Osteoblast (primary cell): ENCODE results near the gene AKAP11. TPM values are rescaled to one million over a fixed set of nuclear protein-coding genes. Genes with fewer than 3 reads are reported as not detected.

Experiments
- DNase-seq: peaks from one replicate; pipeline ENCODE4 v3.0.0; 2011; ENCODE audit warnings: low spot score, mixed read lengths; ENCODE audit not compliant: insufficient read length; ENCODE audit errors: missing footprints
- H2AFZ ChIP-seq: 2 replicates; pipeline ENCODE4 v1.6.0; 2011; ENCODE audit warnings: mild to moderate bottlenecking, low read length
- H3K27ac ChIP-seq: 2 replicates; pipeline ENCODE4 v1.5.1; 2011; ENCODE audit warnings: mild to moderate bottlenecking, low read depth, low read length, moderate library complexity
- H3K27me3 ChIP-seq: 2 replicates; pipeline ENCODE4 v1.6.0; 2012; ENCODE audit warnings: mild to moderate bottlenecking, control low read depth, inconsistent platforms, low read length, moderate library complexity; ENCODE audit not compliant: insufficient read depth
- H3K36me3 ChIP-seq: 2 replicates; pipeline ENCODE4 v1.5.1; 2011; ENCODE audit warnings: mild to moderate bottlenecking, low read length, control low read depth, moderate library complexity; ENCODE audit not compliant: insufficient read depth
- H3K4me1 ChIP-seq: 2 replicates; pipeline ENCODE4 v1.5.1; 2011; ENCODE audit warnings: mild to moderate bottlenecking, low read length, control low read depth, moderate library complexity; ENCODE audit not compliant: insufficient read depth
- H3K4me2 ChIP-seq: 2 replicates; pipeline ENCODE4 v1.6.0; 2011; ENCODE audit warnings: mild to moderate bottlenecking, low read length; ENCODE audit not compliant: insufficient read depth
- H3K4me3 ChIP-seq: fragments of 200-600 bp; sonication (generic); 3 replicates; pipeline ENCODE4 v1.5.1; 2012; ENCODE audit warnings: mild to moderate bottlenecking, low read length, inconsistent platforms; ENCODE audit not compliant: insufficient read depth
- H3K79me2 ChIP-seq: 2 replicates; pipeline ENCODE4 v1.6.0; 2012; ENCODE audit warnings: mild to moderate bottlenecking, low read length, control low read depth, inconsistent platforms; ENCODE audit not compliant: insufficient read depth
- H3K9me3 ChIP-seq: 2 replicates; pipeline ENCODE4 v1.5.1; 2011; ENCODE audit warnings: low read depth, low read length, control low read depth
- H4K20me1 ChIP-seq: 2 replicates; pipeline ENCODE4 v1.6.0; 2012; ENCODE audit warnings: mild to moderate bottlenecking, low read length, control low read depth; ENCODE audit not compliant: insufficient read depth
- total RNA-seq: library from RNA; depleted of rRNA; stranded (reverse); fragments of >200 nt; gene quantifications from 2 replicates; pipeline ENCODE4 v1.2.3, GENCODE V29; 2012
- TF ChIP-seq, protein P1 (sequence below): IDR thresholded peaks from 2 replicates; pipeline ENCODE4 v1.5.1; 2011; ENCODE audit warnings: mild to moderate bottlenecking, low read depth, low read length, moderate library complexity; ENCODE audit errors: extremely low read depth

Gene AKAP11
- total RNA-seq, 1 donor, result 29.3 TPM

- Histone ChIP-seq H3K9me3 (no peaks in the 10 kb centered on the region), H3K36me3 (peaks cover 13% of the 10 kb centered on the region), H2AFZ (no peak overlapping the region), H3K4me3 (no peak overlapping the region), H3K79me2 (no peaks in the 10 kb centered on the region), H3K4me1 (no peaks in the 10 kb centered on the region), H3K27me3 (no peaks in the 10 kb centered on the region), H4K20me1 (peaks cover 5% of the 10 kb centered on the region), H3K4me2 (no peak overlapping the region), H3K27ac (no peak overlapping the region)
- no peak for DNase-seq
- TF ChIP-seq, protein P1, sequence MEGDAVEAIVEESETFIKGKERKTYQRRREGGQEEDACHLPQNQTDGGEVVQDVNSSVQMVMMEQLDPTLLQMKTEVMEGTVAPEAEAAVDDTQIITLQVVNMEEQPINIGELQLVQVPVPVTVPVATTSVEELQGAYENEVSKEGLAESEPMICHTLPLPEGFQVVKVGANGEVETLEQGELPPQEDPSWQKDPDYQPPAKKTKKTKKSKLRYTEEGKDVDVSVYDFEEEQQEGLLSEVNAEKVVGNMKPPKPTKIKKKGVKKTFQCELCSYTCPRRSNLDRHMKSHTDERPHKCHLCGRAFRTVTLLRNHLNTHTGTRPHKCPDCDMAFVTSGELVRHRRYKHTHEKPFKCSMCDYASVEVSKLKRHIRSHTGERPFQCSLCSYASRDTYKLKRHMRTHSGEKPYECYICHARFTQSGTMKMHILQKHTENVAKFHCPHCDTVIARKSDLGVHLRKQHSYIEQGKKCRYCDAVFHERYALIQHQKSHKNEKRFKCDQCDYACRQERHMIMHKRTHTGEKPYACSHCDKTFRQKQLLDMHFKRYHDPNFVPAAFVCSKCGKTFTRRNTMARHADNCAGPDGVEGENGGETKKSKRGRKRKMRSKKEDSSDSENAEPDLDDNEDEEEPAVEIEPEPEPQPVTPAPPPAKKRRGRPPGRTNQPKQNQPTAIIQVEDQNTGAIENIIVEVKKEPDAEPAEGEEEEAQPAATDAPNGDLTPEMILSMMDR, result no peak
These were observed 48.4 kb downstream of the AKAP11 start for GRCh38 chr13:42320375-42320787.

GRCh38 chr13:42322806-42323205 lies 50.9 kb downstream of the AKAP11 start:
- TF ChIP-seq, protein P1, result no peak
- no peak overlapping the region for H3K4me3 ChIP-seq
- no peaks in the 10 kb centered on the region for H3K9me3 ChIP-seq
- H2AFZ ChIP-seq, result no peak overlapping the region
- peaks cover 1% of the 10 kb centered on the region for H4K20me1 ChIP-seq
- H3K4me2 ChIP-seq, result no peak overlapping the region
- no peaks in the 10 kb centered on the region for H3K79me2 ChIP-seq
- peaks cover 6% of the 10 kb centered on the region for H3K36me3 ChIP-seq
- no peaks in the 10 kb centered on the region for H3K4me1 ChIP-seq
- H3K27ac ChIP-seq, result no peak overlapping the region
- H3K27me3 ChIP-seq, result no peaks in the 10 kb centered on the region
- DNase-seq, result no peak

DNA sequence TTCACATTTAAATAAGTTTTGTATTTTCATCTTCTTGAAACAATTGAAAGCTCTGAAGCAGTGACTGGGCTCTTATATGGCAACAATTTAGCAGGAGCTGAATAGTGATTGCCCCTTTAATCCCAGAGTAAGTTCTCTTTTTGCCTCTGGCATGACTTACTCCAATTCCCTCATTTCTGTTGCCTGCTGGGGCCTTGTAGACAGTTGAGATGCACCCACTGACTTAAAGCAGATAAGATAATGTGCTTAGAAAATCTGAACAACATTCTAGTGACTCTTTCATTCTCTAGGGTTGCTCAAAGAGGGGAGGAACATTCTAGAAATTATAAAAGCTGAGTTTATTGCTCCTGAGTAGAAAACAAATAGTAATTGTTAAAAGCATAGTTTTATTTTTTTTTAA lies 52.8 kb downstream of the AKAP11 start:
- H3K27me3 ChIP-seq, result no peaks in the 10 kb centered on the region
- H3K4me1 ChIP-seq, result no peaks in the 10 kb centered on the region
- no peak overlapping the region for H2AFZ ChIP-seq
- no peak for DNase-seq
- H3K4me2 ChIP-seq, result no peak overlapping the region
- no peaks in the 10 kb centered on the region for H3K9me3 ChIP-seq
- H3K27ac ChIP-seq, result no peak overlapping the region
- TF ChIP-seq, protein P1, result no peak
- no peaks in the 10 kb centered on the region for H3K79me2 ChIP-seq
- no peaks in the 10 kb centered on the region for H3K36me3 ChIP-seq
- H4K20me1 ChIP-seq, result no peaks in the 10 kb centered on the region
- H3K4me3 ChIP-seq, result no peak overlapping the region

DNA sequence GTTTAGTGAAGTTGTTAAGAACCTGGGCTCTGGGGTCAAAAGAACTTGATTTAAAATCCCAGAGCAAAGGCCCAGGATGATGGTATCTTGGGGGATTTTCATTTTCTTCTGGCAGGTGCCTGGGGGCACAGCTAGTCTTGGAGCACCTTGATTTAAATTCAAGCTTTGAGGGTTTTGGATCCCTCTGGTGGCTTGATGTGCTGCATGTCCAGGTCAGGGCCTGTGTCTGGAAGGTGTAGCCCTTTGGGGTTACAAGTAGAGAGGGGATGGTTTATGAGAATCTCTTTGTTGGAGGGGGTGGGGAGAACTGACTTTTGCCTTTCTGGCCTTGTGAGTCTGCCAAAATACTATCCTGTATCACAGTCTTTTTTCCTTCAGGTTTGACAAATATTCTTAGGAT lies 55.8 kb downstream of the AKAP11 start:
- no peak overlapping the region for H3K27ac ChIP-seq
- H3K36me3 ChIP-seq, result no peaks in the 10 kb centered on the region
- no peak overlapping the region for H3K4me3 ChIP-seq
- no peaks in the 10 kb centered on the region for H4K20me1 ChIP-seq
- no peak overlapping the region for H2AFZ ChIP-seq
- H3K79me2 ChIP-seq, result no peaks in the 10 kb centered on the region
- H3K4me2 ChIP-seq, result no peak overlapping the region
- no peak for DNase-seq
- H3K27me3 ChIP-seq, result no peaks in the 10 kb centered on the region
- TF ChIP-seq, protein P1, result no peak
- H3K9me3 ChIP-seq, result no peaks in the 10 kb centered on the region
- H3K4me1 ChIP-seq, result no peaks in the 10 kb centered on the region
